ENCODE results near the gene BZW2. TPM values are rescaled to one million over a fixed set of nuclear protein-coding genes. Genes with fewer than 3 reads are reported as not detected.
"Not testable (repeated sequence)": the region's sequence is repeated elsewhere in the genome, so short reads cannot be mapped to it uniquely, and the experiment has no call there.

The BZW2 gene
- total and polyA plus RNA-seq, 7 experiments from 2014 or later, result 24.6 to 79.3 (median 30.5) TPM

DNA sequence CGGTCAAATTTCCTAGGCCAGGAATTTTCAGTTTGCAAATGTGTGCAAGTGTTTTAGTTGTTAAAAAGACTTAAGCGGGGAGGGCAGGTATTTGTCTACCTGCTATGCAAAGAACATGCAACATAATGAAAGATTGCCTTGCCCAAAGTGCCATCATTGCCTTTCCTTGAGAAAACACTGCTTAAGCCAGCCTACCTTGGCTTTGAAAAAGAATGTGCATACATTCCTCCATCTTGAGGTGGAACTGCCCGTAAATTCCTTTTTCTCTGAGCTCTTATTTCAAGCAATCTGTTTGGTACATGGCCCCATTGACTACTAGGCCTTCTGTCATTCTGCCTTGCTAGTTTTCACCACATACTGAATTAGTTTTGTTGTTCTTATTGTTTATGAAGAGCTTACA, 29.3 kb downstream of the BZW2 start:
- no peak for DNase-seq
- no peaks in the 10 kb centered on the region for H3K4me1 ChIP-seq (ENCODE audit: control insufficient read depth in 2 of 2, insufficient read depth in 2 of 2, low read length in 2 of 2)
- no peak for ATAC-seq
- CTCF ChIA-PET, result interaction anchor here (0.7 kb wide), 1 partner anchor 52 kb away, joined by 3 read pairs; no protein-coding TSS in a partner anchor
- H3K4me3 Mint-ChIP-seq, result no peak overlapping the region
- intact Hi-C loops (cut with micrococcal nuclease), result no loop called here
- H3K27ac Mint-ChIP-seq, result no peak overlapping the region
- peaks cover 0 to 29% (median 5%) of the 10 kb centered on the region in 3 experiments for H3K36me3 ChIP-seq (ENCODE audit: control insufficient read depth in 2 of 3, insufficient read depth in 3 of 3, low read length in 3 of 3)
- H3K27me3 ChIP-seq (ENCODE audit: control insufficient read depth in 2 of 2, insufficient read depth in 2 of 2, low read length in 2 of 2), result no peaks in the 10 kb centered on the region
- no peak overlapping the region for H3K27ac ChIP-seq (ENCODE audit: low read depth, low read length)
- H3K36me3 Mint-ChIP-seq, result peaks cover 13 to 63% (median 54%) of the 10 kb centered on the region in 5 donors
- H3K4me1 Mint-ChIP-seq, result peaks cover 5 to 16% (median 10%) of the 10 kb centered on the region in 7 donors
- H3K27me3 Mint-ChIP-seq, result no peaks in the 10 kb centered on the region
- H3K4me3 ChIP-seq (ENCODE audit: low read length), result no peak overlapping the region
- H3K9me3 Mint-ChIP-seq, result peaks cover 0 to 8% (median 0%) of the 10 kb centered on the region in 11 donors
- H3K9me3 ChIP-seq (ENCODE audit: control insufficient read depth in 2 of 3, low read length in 3 of 3), result no peaks in the 10 kb centered on the region
- POLR2A ChIA-PET, result no interaction called here

DNA sequence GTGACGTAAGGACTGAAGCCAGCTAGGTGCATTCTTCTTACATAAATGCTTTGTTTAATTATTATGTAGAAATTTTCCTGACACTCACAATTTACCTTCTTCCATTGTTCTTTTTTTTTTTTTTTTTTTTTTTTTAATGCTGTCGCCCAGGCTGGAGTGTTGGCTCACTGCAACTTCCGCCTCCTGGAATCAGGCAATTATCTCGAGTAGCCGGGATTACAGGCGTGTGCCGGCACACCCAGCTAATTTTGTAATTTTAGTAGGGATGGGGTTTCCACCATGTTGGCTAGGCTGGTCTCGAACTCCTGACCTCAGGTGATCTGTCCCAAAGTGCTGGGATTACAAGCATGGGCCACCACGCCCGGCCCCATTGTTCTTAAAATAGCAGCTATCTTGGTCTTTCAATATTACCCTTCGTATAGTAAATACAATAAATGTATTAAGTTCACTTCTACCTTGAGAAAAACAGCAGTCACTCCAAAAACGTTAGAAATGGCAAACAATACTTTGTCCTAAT, 32.1 kb downstream of the BZW2 start:
- H3K9me3 Mint-ChIP-seq, result no peaks in the 10 kb centered on the region
- H3K36me3 ChIP-seq (ENCODE audit: control insufficient read depth in 2 of 3, insufficient read depth in 3 of 3, low read length in 3 of 3), result peaks cover 0 to 37% (median 5%) of the 10 kb centered on the region in 3 experiments
- H3K27me3 Mint-ChIP-seq, result no peaks in the 10 kb centered on the region
- H3K27me3 ChIP-seq (ENCODE audit: control insufficient read depth in 2 of 2, insufficient read depth in 2 of 2, low read length in 2 of 2), result peaks cover 0 to 2% of the 10 kb centered on the region in 2 donors
- CTCF ChIA-PET, result no interaction called here
- DNase-seq (no peak), ATAC-seq (no peak)
- no peaks in the 10 kb centered on the region for H3K4me1 ChIP-seq (ENCODE audit: control insufficient read depth in 2 of 2, insufficient read depth in 2 of 2, low read length in 2 of 2)
- H3K27ac ChIP-seq (ENCODE audit: low read depth, low read length), result no peak overlapping the region
- H3K4me3 ChIP-seq (ENCODE audit: low read length), result no peak overlapping the region
- H3K36me3 Mint-ChIP-seq, result peaks cover 10 to 63% (median 52%) of the 10 kb centered on the region in 5 donors
- H3K4me3 Mint-ChIP-seq, result no peak overlapping the region
- H3K4me1 Mint-ChIP-seq, result peaks cover 0 to 5% (median 0%) of the 10 kb centered on the region in 7 donors
- no peak overlapping the region for H3K27ac Mint-ChIP-seq
- intact Hi-C loops (cut with micrococcal nuclease), result loop anchor here in 1 of 2 donors (2.0 kb wide), 1 partner anchor 17 kb away; no protein-coding TSS in a partner anchor
- POLR2A ChIA-PET, result no interaction called here
- H3K9me3 ChIP-seq (ENCODE audit: control insufficient read depth in 2 of 3, low read length in 3 of 3), result no peaks in the 10 kb centered on the region

DNA sequence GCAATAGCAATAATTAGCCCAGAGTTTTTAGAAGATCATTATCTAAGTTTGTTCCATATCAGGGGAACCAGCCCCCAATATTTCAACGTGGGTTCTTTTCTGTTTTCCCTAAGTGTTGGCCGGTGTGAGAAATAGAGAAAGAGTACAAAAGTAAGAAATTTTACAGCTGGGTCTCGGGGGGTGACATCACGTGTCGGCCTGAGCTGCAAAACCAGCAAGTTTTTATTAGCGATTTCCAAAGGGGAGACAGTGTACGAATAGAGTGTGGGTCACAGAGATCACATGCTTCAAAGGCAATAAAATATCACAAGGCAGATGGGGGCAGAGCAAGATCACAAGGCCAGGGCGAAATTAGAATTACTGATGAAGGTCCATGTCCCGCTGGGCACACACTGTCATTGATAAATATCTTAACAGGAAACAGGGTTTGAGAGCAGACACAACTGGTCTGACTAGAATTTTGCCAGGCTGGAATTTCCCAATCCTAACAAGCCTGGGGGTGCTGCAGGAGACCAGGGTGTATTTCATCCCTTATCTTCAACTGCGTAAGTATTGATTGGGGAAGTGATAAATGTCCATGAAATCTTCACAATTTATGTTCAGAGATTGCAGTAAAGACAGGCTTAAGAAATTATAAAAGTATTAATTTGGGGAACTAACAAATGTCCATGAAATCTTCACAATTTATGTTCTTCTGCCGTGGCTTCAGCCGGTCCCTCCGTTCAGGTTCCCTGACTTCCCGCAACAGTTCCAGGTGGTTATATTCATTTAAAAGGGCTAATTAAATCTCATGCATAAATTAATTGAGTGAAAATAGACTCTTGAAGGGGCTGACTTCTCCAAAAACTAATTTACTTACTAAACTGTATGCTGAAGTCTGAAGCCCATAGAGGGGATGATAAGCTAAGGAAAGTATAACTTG, 32.9 kb downstream of the BZW2 start:
- H3K9me3 ChIP-seq (ENCODE audit: control insufficient read depth in 2 of 3, low read length in 3 of 3); H3K4me1 ChIP-seq (ENCODE audit: control insufficient read depth in 2 of 2, insufficient read depth in 2 of 2, low read length in 2 of 2); CTCF ChIA-PET; intact Hi-C loops (cut with micrococcal nuclease); H3K27ac ChIP-seq (ENCODE audit: low read depth, low read length); ATAC-seq; POLR2A ChIA-PET; H3K4me1 Mint-ChIP-seq; H3K27me3 Mint-ChIP-seq; H3K4me3 Mint-ChIP-seq; H3K9me3 Mint-ChIP-seq; DNase-seq; H3K27me3 ChIP-seq (ENCODE audit: control insufficient read depth in 2 of 2, insufficient read depth in 2 of 2, low read length in 2 of 2); H3K4me3 ChIP-seq (ENCODE audit: low read length): not testable (repeated sequence)
- Mint-ChIP-seq H3K27ac (peak overlapping the region in 1 of 9 donors; percentile 38), H3K36me3 (peaks cover 15 to 69% (median 54%) of the 10 kb centered on the region in 5 donors)
- H3K36me3 ChIP-seq (ENCODE audit: control insufficient read depth in 2 of 3, insufficient read depth in 3 of 3, low read length in 3 of 3), result peaks cover 0 to 37% (median 5%) of the 10 kb centered on the region in 3 experiments

DNA sequence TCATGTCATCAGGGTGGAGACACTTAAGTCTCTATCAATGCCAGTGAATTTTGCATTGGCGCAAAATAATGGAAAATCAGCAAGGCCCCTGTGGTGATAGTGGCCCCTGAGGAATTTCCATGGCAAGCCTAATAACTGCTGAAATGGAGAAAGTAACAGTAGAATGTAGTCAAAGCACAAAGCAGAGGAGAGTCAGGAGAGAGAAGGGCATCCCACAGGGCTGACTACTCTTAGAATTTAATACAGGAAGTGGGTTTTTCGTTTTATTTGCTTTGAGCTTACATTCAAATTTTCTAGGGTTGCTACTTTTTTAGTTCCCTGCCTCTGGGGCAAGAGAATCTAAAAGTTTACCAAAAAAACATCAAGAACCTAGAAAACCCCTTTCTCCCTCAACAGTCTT, 39.0 kb downstream of the BZW2 start:
- Mint-ChIP-seq H3K27ac (peak overlapping the region in 8 of 9 donors; percentile 48 to 90 (median 66)), H3K27me3 (no peaks in the 10 kb centered on the region), H3K4me1 (peaks cover 15 to 33% (median 28%) of the 10 kb centered on the region in 7 donors), H3K36me3 (peaks cover 10 to 53% (median 32%) of the 10 kb centered on the region in 5 donors), H3K9me3 (no peaks in the 10 kb centered on the region), H3K4me3 (peak overlapping the region in 7 of 10 donors; percentile 2 to 63 (median 37))
- peak in 6 of 9 donors; percentile 8 to 38 (median 22) for DNase-seq
- CTCF ChIA-PET, result interaction anchor here (1.0 kb wide), 1 partner anchor 10 kb away, joined by 3 read pairs; no protein-coding TSS in a partner anchor
- Histone ChIP-seq H3K4me1 (ENCODE audit: control insufficient read depth in 2 of 2, insufficient read depth in 2 of 2, low read length in 2 of 2) (peaks cover 0 to 5% of the 10 kb centered on the region in 2 donors), H3K27me3 (ENCODE audit: control insufficient read depth in 2 of 2, insufficient read depth in 2 of 2, low read length in 2 of 2) (peaks cover 0 to 2% of the 10 kb centered on the region in 2 donors), H3K27ac (ENCODE audit: low read depth, low read length) (peak overlapping the region; percentile 49), H3K36me3 (ENCODE audit: control insufficient read depth in 2 of 3, insufficient read depth in 3 of 3, low read length in 3 of 3) (peaks cover 5 to 12% (median 5%) of the 10 kb centered on the region in 3 experiments), H3K9me3 (ENCODE audit: control insufficient read depth in 2 of 3, low read length in 3 of 3) (no peaks in the 10 kb centered on the region), H3K4me3 (ENCODE audit: low read length) (no peak overlapping the region)
- intact Hi-C loops (cut with micrococcal nuclease), result loop anchor here (2.0 kb wide), 2 partner anchors 38 to 40 kb away; partner anchors contain the start of genes ANKMY2 (in 1 of the 2) and BZW2 (in 1 of the 2)
- POLR2A ChIA-PET, result no interaction called here
- ATAC-seq, result peak; percentile 57

DNA sequence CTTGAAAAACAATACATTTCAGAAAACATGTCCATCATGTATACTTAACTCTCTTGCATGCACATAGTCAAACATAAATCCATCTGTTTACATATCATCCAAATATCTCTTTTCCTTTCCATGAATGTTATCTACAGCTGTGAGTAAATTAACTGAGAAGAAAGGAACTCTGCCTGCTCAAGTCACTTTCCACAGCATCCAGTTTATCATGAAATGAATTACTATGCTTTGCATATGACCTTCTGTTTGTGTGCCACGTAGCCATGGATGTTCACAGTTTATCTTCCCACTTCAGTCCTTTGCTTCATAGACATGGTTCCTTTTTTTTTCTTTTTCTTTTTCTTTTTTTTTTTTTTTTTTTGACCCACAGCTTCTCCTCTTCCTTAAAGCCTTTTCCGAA, 39.6 kb downstream of the BZW2 start:
- intact Hi-C loops (cut with micrococcal nuclease), result loop anchor here (2.0 kb wide), 2 partner anchors 39 to 41 kb away; partner anchors contain the start of genes ANKMY2 (in 1 of the 2) and BZW2 (in 1 of the 2)
- H3K27me3 ChIP-seq (ENCODE audit: control insufficient read depth in 2 of 2, insufficient read depth in 2 of 2, low read length in 2 of 2), result peaks cover 0 to 2% of the 10 kb centered on the region in 2 donors
- no peaks in the 10 kb centered on the region for H3K9me3 ChIP-seq (ENCODE audit: control insufficient read depth in 2 of 3, low read length in 3 of 3)
- H3K36me3 ChIP-seq (ENCODE audit: control insufficient read depth in 2 of 3, insufficient read depth in 3 of 3, low read length in 3 of 3), result peaks cover 5 to 10% (median 5%) of the 10 kb centered on the region in 3 experiments
- peak overlapping the region in 6 of 10 donors; percentile 9 to 63 (median 34) for H3K4me3 Mint-ChIP-seq
- peak overlapping the region in 7 of 9 donors; percentile 58 to 90 (median 68) for H3K27ac Mint-ChIP-seq
- CTCF ChIA-PET, result no interaction called here
- ATAC-seq (no peak), DNase-seq (no peak)
- no peaks in the 10 kb centered on the region for H3K27me3 Mint-ChIP-seq
- H3K36me3 Mint-ChIP-seq, result peaks cover 5 to 48% (median 30%) of the 10 kb centered on the region in 5 donors
- H3K4me1 Mint-ChIP-seq, result peaks cover 12 to 33% (median 28%) of the 10 kb centered on the region in 7 donors
- POLR2A ChIA-PET, result no interaction called here
- H3K27ac ChIP-seq (ENCODE audit: low read depth, low read length), result no peak overlapping the region
- peaks cover 0 to 5% of the 10 kb centered on the region in 2 donors for H3K4me1 ChIP-seq (ENCODE audit: control insufficient read depth in 2 of 2, insufficient read depth in 2 of 2, low read length in 2 of 2)
- H3K9me3 Mint-ChIP-seq, result no peaks in the 10 kb centered on the region
- H3K4me3 ChIP-seq (ENCODE audit: low read length), result no peak overlapping the region

DNA sequence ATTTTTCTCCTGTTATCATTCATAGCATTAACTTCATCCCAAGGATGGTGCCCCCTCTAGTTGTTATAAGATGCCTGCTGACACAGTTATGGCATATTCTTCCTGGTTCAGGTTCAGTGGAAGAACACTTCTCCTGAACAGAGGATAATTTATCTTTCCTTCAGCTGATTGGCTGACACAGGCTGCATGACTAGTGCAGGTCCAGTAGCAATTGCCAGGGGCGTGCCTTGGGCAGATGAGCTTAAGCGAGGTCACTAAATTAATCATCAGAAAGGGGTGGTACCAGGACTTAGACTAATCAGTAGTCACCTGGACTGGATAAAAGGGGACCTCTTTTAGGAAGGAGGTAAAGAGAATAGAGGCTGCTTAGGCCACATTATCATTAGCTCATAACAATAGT, 42.3 kb downstream of the BZW2 start:
- Histone ChIP-seq H3K4me3 (ENCODE audit: low read length) (no peak overlapping the region), H3K27ac (ENCODE audit: low read depth, low read length) (no peak overlapping the region), H3K27me3 (ENCODE audit: control insufficient read depth in 2 of 2, insufficient read depth in 2 of 2, low read length in 2 of 2) (no peaks in the 10 kb centered on the region), H3K9me3 (ENCODE audit: control insufficient read depth in 2 of 3, low read length in 3 of 3) (no peaks in the 10 kb centered on the region), H3K4me1 (ENCODE audit: control insufficient read depth in 2 of 2, insufficient read depth in 2 of 2, low read length in 2 of 2) (peaks cover 0 to 5% of the 10 kb centered on the region in 2 donors), H3K36me3 (ENCODE audit: control insufficient read depth in 2 of 3, insufficient read depth in 3 of 3, low read length in 3 of 3) (peaks cover 5 to 26% (median 5%) of the 10 kb centered on the region in 3 experiments)
- CTCF ChIA-PET, result interaction anchor here (0.6 kb wide), 1 partner anchor 11 kb away, joined by 3 read pairs; no protein-coding TSS in a partner anchor
- Mint-ChIP-seq H3K36me3 (peaks cover 12 to 50% (median 30%) of the 10 kb centered on the region in 5 donors), H3K4me3 (no peak overlapping the region), H3K4me1 (peaks cover 14 to 31% (median 24%) of the 10 kb centered on the region in 7 donors), H3K27ac (peak overlapping the region in 1 of 9 donors; percentile 21), H3K9me3 (no peaks in the 10 kb centered on the region), H3K27me3 (no peaks in the 10 kb centered on the region)
- DNase-seq (no peak), ATAC-seq (no peak)
- POLR2A ChIA-PET, result no interaction called here
- intact Hi-C loops (cut with micrococcal nuclease), result no loop called here

Measured in naive thymus-derived CD4-positive, alpha-beta T cell (primary cell).